K562 (cell line): ENCODE results near the gene POLD2. TPM values are rescaled to one million over a fixed set of nuclear protein-coding genes. Genes with fewer than 3 reads are reported as not detected.

Source experiments
- ATAC-seq: fragments of 200-7000 bp; cut with Tn5 transposase; 3 replicates; pipeline ENCODE4 v1.9.1; 2020; ENCODE audit warnings: moderate library complexity
- BruUV-seq: library from RNA; stranded (reverse); fragments of 400-500 nt; replicated peaks from 2 replicates; lab custom pipeline; 2021; lab: Mats Ljungman, UMichigan
- CTCF ChIA-PET: fragments of 300-600 bp; formaldehyde crosslinking; extraction: SDS; loops from one replicate; lab custom pipeline; 2021; ENCODE audit warnings: low intra/inter-chr PET ratio; lab: Yijun Ruan, JAX
- POLR2A ChIA-PET: fragments of 300-600, 350-650 bp; sonication (Branson Sonifier 250); formaldehyde crosslinking; extraction: SDS; loops from one replicate; lab custom pipeline; 2021; ENCODE audit warnings: antibody characterized with exemption, inconsistent platforms; lab: Yijun Ruan, JAX
- DNase-seq, 4 experiments: peaks; one replicate each; pipeline versions ENCODE4 v3.0.0 to v3.0.0-alpha.2; 2011 to 2018; ENCODE audit warnings: low spot score in 3 of 4, mixed read lengths in 3 of 4; ENCODE audit errors: extremely low read depth in 1 of 4
- FAIRE-seq: peaks from 2 replicates; lab custom pipeline; 2011; peaks lifted over from hg19 to GRCh38; lab: Jason Lieb, UNC
- H2AFZ ChIP-seq: 2 replicates; pipeline ENCODE4 v1.6.0; 2011; ENCODE audit warnings: low read depth, low read length, control low read depth, inconsistent platforms
- H3K27ac ChIP-seq: fragments of 200-600 bp; 3 replicates; pipeline ENCODE4 v1.8.0; 2011; ENCODE audit warnings: low read depth, mild to moderate bottlenecking, control low read depth, inconsistent platforms, low read length, moderate library complexity, mixed read lengths; ENCODE audit errors: extremely low read depth
- H3K27me3 ChIP-seq, 2 experiments: fragments of 300-600 bp in 1 of 2; 2 replicates in 1 of 2; 3 replicates in 1 of 2; pipeline versions ENCODE4 v1.6.0 to v1.8.0; 2011; ENCODE audit warnings: inconsistent platforms in 2 of 2, low read length in 2 of 2, mild to moderate bottlenecking in 1 of 2, mixed read lengths in 1 of 2, moderate library complexity in 1 of 2; ENCODE audit not compliant: control insufficient read depth in 2 of 2, insufficient read depth in 2 of 2
- H3K36me3 ChIP-seq: fragments of 300-600 bp; 3 replicates; pipeline ENCODE4 v1.8.0; 2011; ENCODE audit warnings: mild to moderate bottlenecking, low read length, inconsistent platforms; ENCODE audit not compliant: control insufficient read depth, insufficient read depth
- H3K4me1 ChIP-seq, 2 experiments: fragments of 200-600 bp in 1 of 2; replicated peaks in 1 of 2; 2 replicates in 1 of 2; 3 replicates in 1 of 2; pipeline versions ENCODE4 v1.5.1 to v1.8.0; 2011; ENCODE audit warnings: inconsistent platforms in 2 of 2, low read length in 2 of 2, mild to moderate bottlenecking in 1 of 2, mixed read lengths in 1 of 2, moderate library complexity in 1 of 2; ENCODE audit not compliant: control insufficient read depth in 2 of 2, insufficient read depth in 2 of 2
- H3K4me2 ChIP-seq: 2 replicates; pipeline ENCODE4 v1.6.1; 2011; ENCODE audit warnings: low read length, control low read depth, inconsistent platforms, mixed read lengths; ENCODE audit not compliant: insufficient read depth
- H3K4me3 ChIP-seq: fragments of 200-600 bp; sonication (generic), shearing (Covaris generic); 2 replicates; pipeline ENCODE4 v1.5.1; 2016; ENCODE audit warnings: control low read depth, inconsistent platforms
- H3K79me2 ChIP-seq: fragments of 200-600 bp; 3 replicates; pipeline ENCODE4 v1.8.0; 2011; ENCODE audit warnings: low read length, inconsistent platforms; ENCODE audit not compliant: control insufficient read depth, insufficient read depth
- H3K9ac ChIP-seq, 2 experiments: 2 replicates each; pipeline versions ENCODE4 v1.6.0 to v1.6.1; 2011; ENCODE audit warnings: low read depth in 2 of 2, low read length in 2 of 2, control low read depth in 1 of 2, inconsistent platforms in 1 of 2, mild to moderate bottlenecking in 1 of 2, mixed read lengths in 1 of 2; ENCODE audit not compliant: insufficient read depth in 1 of 2
- H3K9me1 ChIP-seq: one replicate; pipeline ENCODE4 v1.6.0; 2011; ENCODE audit warnings: inconsistent platforms, mild to moderate bottlenecking, low read length, moderate library complexity; ENCODE audit not compliant: control insufficient read depth, insufficient read depth
- H3K9me3 ChIP-seq: replicated peaks from 2 replicates; pipeline ENCODE4 v1.5.1; 2011; ENCODE audit warnings: low read depth, low read length, inconsistent platforms; ENCODE audit not compliant: control insufficient read depth, insufficient read depth
- H4K20me1 ChIP-seq: replicated peaks from 2 replicates; pipeline ENCODE4 v1.6.1; 2011; ENCODE audit warnings: low read length, inconsistent platforms, mixed read lengths; ENCODE audit not compliant: control insufficient read depth, insufficient read depth
- CREM ChIP-seq: IDR thresholded peaks from 2 replicates; pipeline ENCODE4 v1.6.1; 2014; ENCODE audit warnings: antibody characterized with exemption, low read depth
- HNRNPL ChIP-seq: fragments of 200-400 bp; formaldehyde crosslinking; IDR thresholded peaks from 2 replicates; pipeline ENCODE4 v1.6.1; 2017; ENCODE audit warnings: low read depth, mild to moderate bottlenecking, low read length
- NR0B1 ChIP-seq: fragments of 450-650 bp; IDR thresholded peaks from one replicate; pipeline ENCODE4 v1.6.1; 2018; ENCODE audit warnings: mild to moderate bottlenecking, moderate library complexity; ENCODE audit not compliant: partially characterized antibody
- PHTF2 ChIP-seq: fragments of 250-450 bp; sonication (Bioruptor Pico); IDR thresholded peaks from 2 replicates; pipeline ENCODE4 v1.5.0; 2021; ENCODE audit warnings: mild to moderate bottlenecking
- RAD21 ChIP-seq, 2 experiments: fragments of 250-450 bp in 1 of 2; fragments of 450-650 bp in 1 of 2; sonication (Bioruptor Pico) in 1 of 2; formaldehyde crosslinking in 1 of 2; IDR thresholded peaks in 1 of 2; conservative IDR thresholded peaks in 1 of 2; 2 replicates each; pipeline versions ENCODE4 v1.4.0 to v1.8.0; 2020 to 2022; ENCODE audit warnings: mild to moderate bottlenecking in 2 of 2, moderate library complexity in 1 of 2
- RHOXF2B ChIP-seq: fragments of 250-450 bp; sonication (Bioruptor Pico); conservative IDR thresholded peaks from 2 replicates; pipeline ENCODE4 v1.5.1; 2021
- SMARCE1 ChIP-seq: fragments of 450-650 bp; IDR thresholded peaks from 2 replicates; pipeline ENCODE4 v1.7.1; 2016; ENCODE audit warnings: mild to moderate bottlenecking
- SP1 ChIP-seq: sonication (generic); formaldehyde crosslinking; IDR thresholded peaks from 2 replicates; pipeline ENCODE4 v1.8.1; 2022; ENCODE audit warnings: mild to moderate bottlenecking, missing genetic modification reagents
- TRIM24 ChIP-seq, 2 experiments: fragments of 450-650 bp; IDR thresholded peaks; 2 replicates each; pipeline ENCODE4 v1.6.1; 2016
- ZFP91 ChIP-seq: sonication (generic); formaldehyde crosslinking; IDR thresholded peaks from 2 replicates; pipeline ENCODE4 v1.8.0; 2022; ENCODE audit warnings: mild to moderate bottlenecking, missing genetic modification reagents
- ZNF121 ChIP-seq: sonication (generic); formaldehyde crosslinking; conservative IDR thresholded peaks from 2 replicates; pipeline ENCODE4 v1.8.0; 2022; ENCODE audit warnings: missing genetic modification reagents
- ZNF253 ChIP-seq: fragments of 250-450 bp; sonication (Bioruptor Pico); conservative IDR thresholded peaks from 2 replicates; pipeline ENCODE4 v1.6.1; 2021; ENCODE audit warnings: mild to moderate bottlenecking
- WGBS: fragments of 100-300 bp; shearing (Covaris generic); methylation state at CpG from one replicate; pipeline ENCODE4 v1.1.6; 2016; ENCODE audit warnings: low coverage, mixed read lengths; ENCODE audit not compliant: insufficient coverage; ENCODE audit errors: missing lambda C conversion rate; 5-methylcytosine and 5-hydroxymethylcytosine counted together
- in situ Hi-C: fragments of 300-500 bp; cut with MboI; formaldehyde crosslinking; loops from 4 replicates; pipeline ENCODE4 v1.15.0; 2018; ENCODE audit warnings: inconsistent platforms, mixed read lengths
- intact Hi-C: fragments of 100-400 bp; cut with micrococcal nuclease; formaldehyde crosslinking; loops from 2 replicates; pipeline ENCODE4 v1.14.2; 2022
- polyA plus RNA-seq, 8 experiments: library from polyadenylated mRNA; depleted of rRNA in 4 of 8; stranded (reverse) in 5 of 8; unstranded in 3 of 8; fragments of >200 nt; fragmentation: Nextera tagmentation in 2 of 8; fragmentation: Illumina TruSeq in 1 of 8; extraction: Ambion mirVana in 2 of 8; extraction: Trizol in 1 of 8; gene quantifications; 2 replicates each; pipeline versions ENCODE4 v1.2.1 to v1.2.3, GENCODE V29; 2011 to 2014; ENCODE audit warnings: inconsistent platforms in 1 of 8, missing spikeins in 1 of 8
- total RNA-seq, 7 experiments: library from RNA; depleted of rRNA in 6 of 7; stranded (reverse); fragments of >200 nt in 6 of 7; fragmentation: Illumina TruSeq in 2 of 7; extraction: Trizol in 2 of 7; gene quantifications; 2 replicates each; pipeline versions ENCODE4 v1.2.1 to v1.2.3, GENCODE V29; 2011 to 2021; ENCODE audit warnings: low replicate concordance in 1 of 7
- TF ChIP-seq, protein P1 (sequence below): fragments of 450-650 bp; formaldehyde crosslinking; IDR thresholded peaks from 2 replicates; pipeline ENCODE4 v1.4.0; 2020; ENCODE audit warnings: mild to moderate bottlenecking, mixed read lengths
- TF ChIP-seq, protein P2 (sequence below), 2 experiments: IDR thresholded peaks; 2 replicates each; pipeline ENCODE4 v1.6.1; 2012; ENCODE audit warnings: improper control_type of control experiment in 2 of 2, low read depth in 2 of 2, low read length in 2 of 2, borderline replicate concordance in 1 of 2

The POLD2 gene
- total and polyA plus RNA-seq, 9 of the 15 experiments (the other 6 are each of a cell fraction or from before 2014, with no cell fraction given), result 29.7 to 259 (median 225) TPM

DNA sequence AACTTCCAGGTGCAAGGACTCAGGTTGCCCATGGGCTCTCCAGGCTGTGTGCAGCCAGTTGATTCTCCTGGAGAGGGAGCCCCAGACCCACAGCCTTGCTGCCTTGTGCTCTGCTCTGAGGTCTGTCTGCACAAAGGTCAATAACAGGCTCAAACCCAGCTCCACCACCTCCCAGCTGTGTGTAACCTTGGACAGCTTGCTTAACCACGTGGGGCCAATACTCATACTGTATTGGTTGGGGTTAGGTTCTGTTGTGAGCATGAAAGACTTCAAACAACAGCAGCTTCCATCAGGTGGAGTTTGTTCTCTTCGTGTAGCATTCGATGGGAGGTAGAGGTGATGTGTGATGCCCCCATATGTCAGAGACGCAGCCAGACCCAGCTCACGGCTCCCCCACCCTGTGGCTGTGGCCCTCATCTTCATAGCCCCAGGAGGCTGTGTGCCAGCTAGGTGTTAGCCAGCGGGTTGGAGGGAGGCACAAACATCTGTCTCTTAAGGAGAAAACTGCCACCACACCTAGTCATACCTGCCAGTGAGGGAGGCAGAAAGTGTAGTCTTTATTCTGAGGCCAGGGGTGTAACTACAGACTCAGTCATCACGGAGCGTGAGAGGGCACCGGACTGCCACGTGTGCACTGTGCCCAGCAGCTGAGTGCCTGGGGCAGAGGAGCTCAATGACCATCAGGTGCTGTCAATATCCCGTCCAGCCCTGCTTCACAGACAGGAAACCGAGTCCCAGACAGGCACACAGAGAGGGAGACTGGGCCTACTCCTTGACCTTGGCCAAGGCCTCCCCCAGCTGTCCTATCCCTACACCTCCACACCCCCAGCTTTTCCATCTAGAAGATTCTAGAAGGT, 8.1 kb upstream of the POLD2 start:
- no peaks in the 10 kb centered on the region for H3K9me1 ChIP-seq
- in situ Hi-C loops, result no loop called here
- CTCF ChIA-PET, result interaction anchor here (1.3 kb wide), 1 partner anchor 64 kb away, joined by 4 read pairs; no protein-coding TSS in a partner anchor
- no peaks in the 10 kb centered on the region for H3K79me2 ChIP-seq
- no peaks in the 10 kb centered on the region for H4K20me1 ChIP-seq
- H3K4me1 ChIP-seq, result 0 out of 5 replicates have a peak, but pooled peaks cover 0 to 4% of the 10 kb centered on the region in 2 experiments
- H2AFZ ChIP-seq, result 0 out of 2 replicates have a peak overlapping the region, but pooled peaks have one; percentile 10
- peak overlapping the region in 1 of 2 experiments; percentile 63; a peak in 2 of 4 replicates for H3K9ac ChIP-seq
- H3K36me3 ChIP-seq, result no peaks in the 10 kb centered on the region
- intact Hi-C loops, result loop anchor here (1.0 kb wide), 1 partner anchor 65 kb away; no protein-coding TSS in a partner anchor
- H3K4me2 ChIP-seq, result no peak overlapping the region
- POLR2A ChIA-PET, result interaction anchor here (0.9 to 1.3 kb wide), 3 partner anchors 9 to 32 kb away, joined by 3 to 5 read pairs (median 5); no protein-coding TSS in a partner anchor
- H3K27me3 ChIP-seq, result no peaks in the 10 kb centered on the region
- peak in 3 of 4 experiments; percentile 37 to 61 (median 49) for DNase-seq
- no peak overlapping the region for H3K27ac ChIP-seq
- ATAC-seq, result peak; percentile 95
- H3K9me3 ChIP-seq, result no peaks in the 10 kb centered on the region
- H3K4me3 ChIP-seq, result no peak overlapping the region
- peak; percentile 87 for FAIRE-seq
- no TSS peak for BruUV-seq
- WGBS, result 46% methylated on average over 12 of the region's 12 CpGs
- TF ChIP-seq HNRNPL, result no peak
- peak; percentile 52 to 77 for TF ChIP-seq RAD21 (CRISPR knock-in tag; conservative IDR thresholded peaks at IDR 0.05 in 1 of 2, IDR thresholded peaks at IDR 0.05 in 1 of 2)
- TF ChIP-seq ZNF121, result no peak
- no peak for TF ChIP-seq RHOXF2B
- no peak for TF ChIP-seq SMARCE1
- TF ChIP-seq TRIM24 (IDR thresholded peaks at IDR 0.05), result no peak
- TF ChIP-seq, protein P1, sequence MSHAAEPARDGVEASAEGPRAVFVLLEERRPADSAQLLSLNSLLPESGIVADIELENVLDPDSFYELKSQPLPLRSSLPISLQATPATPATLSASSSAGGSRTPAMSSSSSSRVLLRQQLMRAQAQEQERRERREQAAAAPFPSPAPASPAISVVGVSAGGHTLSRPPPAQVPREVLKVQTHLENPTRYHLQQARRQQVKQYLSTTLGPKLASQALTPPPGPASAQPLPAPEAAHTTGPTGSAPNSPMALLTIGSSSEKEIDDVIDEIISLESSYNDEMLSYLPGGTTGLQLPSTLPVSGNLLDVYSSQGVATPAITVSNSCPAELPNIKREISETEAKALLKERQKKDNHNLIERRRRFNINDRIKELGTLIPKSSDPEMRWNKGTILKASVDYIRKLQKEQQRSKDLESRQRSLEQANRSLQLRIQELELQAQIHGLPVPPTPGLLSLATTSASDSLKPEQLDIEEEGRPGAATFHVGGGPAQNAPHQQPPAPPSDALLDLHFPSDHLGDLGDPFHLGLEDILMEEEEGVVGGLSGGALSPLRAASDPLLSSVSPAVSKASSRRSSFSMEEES (CRISPR knock-in tag), result no peak
- TF ChIP-seq CREM, result peak; percentile 11; the same call in 1 of the 2 replicates
- TF ChIP-seq NR0B1, result no peak
- no peak for TF ChIP-seq ZFP91 (CRISPR knock-in tag)
- TF ChIP-seq, protein P2, sequence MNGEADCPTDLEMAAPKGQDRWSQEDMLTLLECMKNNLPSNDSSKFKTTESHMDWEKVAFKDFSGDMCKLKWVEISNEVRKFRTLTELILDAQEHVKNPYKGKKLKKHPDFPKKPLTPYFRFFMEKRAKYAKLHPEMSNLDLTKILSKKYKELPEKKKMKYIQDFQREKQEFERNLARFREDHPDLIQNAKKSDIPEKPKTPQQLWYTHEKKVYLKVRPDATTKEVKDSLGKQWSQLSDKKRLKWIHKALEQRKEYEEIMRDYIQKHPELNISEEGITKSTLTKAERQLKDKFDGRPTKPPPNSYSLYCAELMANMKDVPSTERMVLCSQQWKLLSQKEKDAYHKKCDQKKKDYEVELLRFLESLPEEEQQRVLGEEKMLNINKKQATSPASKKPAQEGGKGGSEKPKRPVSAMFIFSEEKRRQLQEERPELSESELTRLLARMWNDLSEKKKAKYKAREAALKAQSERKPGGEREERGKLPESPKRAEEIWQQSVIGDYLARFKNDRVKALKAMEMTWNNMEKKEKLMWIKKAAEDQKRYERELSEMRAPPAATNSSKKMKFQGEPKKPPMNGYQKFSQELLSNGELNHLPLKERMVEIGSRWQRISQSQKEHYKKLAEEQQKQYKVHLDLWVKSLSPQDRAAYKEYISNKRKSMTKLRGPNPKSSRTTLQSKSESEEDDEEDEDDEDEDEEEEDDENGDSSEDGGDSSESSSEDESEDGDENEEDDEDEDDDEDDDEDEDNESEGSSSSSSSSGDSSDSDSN (IDR thresholded peaks at IDR 0.05; ENCODE audit: borderline replicate concordance in 1 of 2, low read depth in 2 of 2, low read length in 2 of 2), result no peak
- no peak for TF ChIP-seq PHTF2 (CRISPR knock-in tag)
- no peak for TF ChIP-seq ZNF253
- no peak for TF ChIP-seq SP1
